HepG2 (cell line): Measurements from ENCODE around the gene GPT2. TPM values are rescaled to one million over a fixed set of nuclear protein-coding genes. Genes with fewer than 3 reads are reported as not detected.

Experiments
- BCLAF1 ChIP-seq: fragments of 450-650 bp; IDR thresholded peaks from 2 replicates; pipeline ENCODE4 v1.6.1; 2017; ENCODE audit warnings: mild to moderate bottlenecking
- CCDC6 ChIP-seq: sonication (generic); formaldehyde crosslinking; IDR thresholded peaks from 2 replicates; pipeline ENCODE4 v1.8.1; 2022; ENCODE audit warnings: mild to moderate bottlenecking, missing genetic modification reagents, moderate library complexity
- EEA1 ChIP-seq: sonication (generic); formaldehyde crosslinking; IDR thresholded peaks from 2 replicates; pipeline ENCODE4 v1.5.1; 2020; ENCODE audit warnings: mild to moderate bottlenecking, missing genetic modification reagents, borderline replicate concordance
- GLMP ChIP-seq: sonication (generic); formaldehyde crosslinking; IDR thresholded peaks from 2 replicates; pipeline ENCODE4 v1.9.0; 2021; ENCODE audit warnings: missing genetic modification reagents, mild to moderate bottlenecking, borderline replicate concordance
- PITX1 ChIP-seq: sonication (generic); formaldehyde crosslinking; IDR thresholded peaks from 2 replicates; pipeline ENCODE4 v1.5.1; 2020; ENCODE audit warnings: mild to moderate bottlenecking, missing genetic modification reagents
- RERE ChIP-seq: IDR thresholded peaks from 2 replicates; pipeline ENCODE4 v1.6.1; 2016; ENCODE audit warnings: low read depth, missing genetic modification reagents, missing compliant biosample characterization
- ZFYVE20 ChIP-seq: sonication (generic); formaldehyde crosslinking; IDR thresholded peaks from 2 replicates; pipeline ENCODE4 v1.8.0; 2023; ENCODE audit warnings: low read depth, mild to moderate bottlenecking, moderate library complexity, missing genetic modification reagents, borderline replicate concordance
- ZNF234 ChIP-seq: sonication (generic); formaldehyde crosslinking; conservative IDR thresholded peaks from 2 replicates; pipeline ENCODE4 v1.5.1; 2020; ENCODE audit warnings: mild to moderate bottlenecking, missing genetic modification reagents
- ZNF556 ChIP-seq: sonication (generic); formaldehyde crosslinking; IDR thresholded peaks from 2 replicates; pipeline ENCODE4 v1.4.0; 2020; ENCODE audit warnings: mild to moderate bottlenecking, missing genetic modification reagents, borderline replicate concordance
- ZNF724P ChIP-seq: sonication (generic); formaldehyde crosslinking; IDR thresholded peaks from 2 replicates; pipeline ENCODE4 v1.8.0; 2022; ENCODE audit warnings: missing genetic modification reagents, borderline replicate concordance
- polyA plus RNA-seq, 8 experiments: library from polyadenylated mRNA; depleted of rRNA in 3 of 8; stranded (reverse) in 7 of 8; unstranded in 1 of 8; fragments of >200 nt; fragmentation: Illumina TruSeq in 4 of 8; extraction: Trizol in 4 of 8; gene quantifications; 2 replicates each; pipeline versions ENCODE4 v1.2.1 to v1.2.3, GENCODE V29; 2011 to 2016; ENCODE audit warnings: low read depth in 4 of 8, missing spikeins in 1 of 8, mixed read lengths in 1 of 8; ENCODE audit not compliant: insufficient read depth in 1 of 8
- total RNA-seq, 5 experiments: library from RNA; depleted of rRNA; stranded (reverse); fragments of >200 nt; fragmentation: Illumina TruSeq; extraction: Trizol; gene quantifications; 2 replicates each; pipeline ENCODE4 v1.2.3, GENCODE V29; 2016; ENCODE audit warnings: low read depth in 1 of 5
- TF ChIP-seq, protein P1 (sequence below): sonication (generic); formaldehyde crosslinking; IDR thresholded peaks from 2 replicates; pipeline ENCODE4 v1.4.0; 2020; ENCODE audit warnings: mild to moderate bottlenecking, missing genetic modification reagents
- TF ChIP-seq, protein P2 (sequence below): sonication (generic); formaldehyde crosslinking; conservative IDR thresholded peaks from 2 replicates; pipeline ENCODE4 v1.4.0; 2020; ENCODE audit warnings: mild to moderate bottlenecking, missing genetic modification reagents, moderate library complexity

GPT2 gene
- total and polyA plus RNA-seq, 2 of the 13 experiments (the other 11 are each of a cell fraction or from before 2014, with no cell fraction given): 138 to 267 TPM

GRCh38 chr16:46889245-46889941, 5.2 kb downstream of the GPT2 start (continued):
- no peak for TF ChIP-seq RERE
- TF ChIP-seq, protein P1, sequence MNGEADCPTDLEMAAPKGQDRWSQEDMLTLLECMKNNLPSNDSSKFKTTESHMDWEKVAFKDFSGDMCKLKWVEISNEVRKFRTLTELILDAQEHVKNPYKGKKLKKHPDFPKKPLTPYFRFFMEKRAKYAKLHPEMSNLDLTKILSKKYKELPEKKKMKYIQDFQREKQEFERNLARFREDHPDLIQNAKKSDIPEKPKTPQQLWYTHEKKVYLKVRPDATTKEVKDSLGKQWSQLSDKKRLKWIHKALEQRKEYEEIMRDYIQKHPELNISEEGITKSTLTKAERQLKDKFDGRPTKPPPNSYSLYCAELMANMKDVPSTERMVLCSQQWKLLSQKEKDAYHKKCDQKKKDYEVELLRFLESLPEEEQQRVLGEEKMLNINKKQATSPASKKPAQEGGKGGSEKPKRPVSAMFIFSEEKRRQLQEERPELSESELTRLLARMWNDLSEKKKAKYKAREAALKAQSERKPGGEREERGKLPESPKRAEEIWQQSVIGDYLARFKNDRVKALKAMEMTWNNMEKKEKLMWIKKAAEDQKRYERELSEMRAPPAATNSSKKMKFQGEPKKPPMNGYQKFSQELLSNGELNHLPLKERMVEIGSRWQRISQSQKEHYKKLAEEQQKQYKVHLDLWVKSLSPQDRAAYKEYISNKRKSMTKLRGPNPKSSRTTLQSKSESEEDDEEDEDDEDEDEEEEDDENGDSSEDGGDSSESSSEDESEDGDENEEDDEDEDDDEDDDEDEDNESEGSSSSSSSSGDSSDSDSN: no peak
- TF ChIP-seq GLMP (CRISPR knock-in tag): no peak
- TF ChIP-seq, protein P2, sequence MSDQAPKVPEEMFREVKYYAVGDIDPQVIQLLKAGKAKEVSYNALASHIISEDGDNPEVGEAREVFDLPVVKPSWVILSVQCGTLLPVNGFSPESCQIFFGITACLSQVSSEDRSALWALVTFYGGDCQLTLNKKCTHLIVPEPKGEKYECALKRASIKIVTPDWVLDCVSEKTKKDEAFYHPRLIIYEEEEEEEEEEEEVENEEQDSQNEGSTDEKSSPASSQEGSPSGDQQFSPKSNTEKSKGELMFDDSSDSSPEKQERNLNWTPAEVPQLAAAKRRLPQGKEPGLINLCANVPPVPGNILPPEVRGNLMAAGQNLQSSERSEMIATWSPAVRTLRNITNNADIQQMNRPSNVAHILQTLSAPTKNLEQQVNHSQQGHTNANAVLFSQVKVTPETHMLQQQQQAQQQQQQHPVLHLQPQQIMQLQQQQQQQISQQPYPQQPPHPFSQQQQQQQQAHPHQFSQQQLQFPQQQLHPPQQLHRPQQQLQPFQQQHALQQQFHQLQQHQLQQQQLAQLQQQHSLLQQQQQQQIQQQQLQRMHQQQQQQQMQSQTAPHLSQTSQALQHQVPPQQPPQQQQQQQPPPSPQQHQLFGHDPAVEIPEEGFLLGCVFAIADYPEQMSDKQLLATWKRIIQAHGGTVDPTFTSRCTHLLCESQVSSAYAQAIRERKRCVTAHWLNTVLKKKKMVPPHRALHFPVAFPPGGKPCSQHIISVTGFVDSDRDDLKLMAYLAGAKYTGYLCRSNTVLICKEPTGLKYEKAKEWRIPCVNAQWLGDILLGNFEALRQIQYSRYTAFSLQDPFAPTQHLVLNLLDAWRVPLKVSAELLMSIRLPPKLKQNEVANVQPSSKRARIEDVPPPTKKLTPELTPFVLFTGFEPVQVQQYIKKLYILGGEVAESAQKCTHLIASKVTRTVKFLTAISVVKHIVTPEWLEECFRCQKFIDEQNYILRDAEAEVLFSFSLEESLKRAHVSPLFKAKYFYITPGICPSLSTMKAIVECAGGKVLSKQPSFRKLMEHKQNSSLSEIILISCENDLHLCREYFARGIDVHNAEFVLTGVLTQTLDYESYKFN: no peak
- no peak for TF ChIP-seq CCDC6 (CRISPR knock-in tag)
- TF ChIP-seq ZNF556 (CRISPR knock-in tag): 0 out of 2 replicates have a peak, but pooled peaks have one; percentile 40
- no peak for TF ChIP-seq EEA1 (CRISPR knock-in tag)
- TF ChIP-seq ZNF724P (CRISPR knock-in tag): no peak
- no peak for TF ChIP-seq ZNF234 (CRISPR knock-in tag)
- TF ChIP-seq BCLAF1: no peak
- peak; percentile 18; the same call in 1 of the 2 replicates for TF ChIP-seq PITX1
- no peak for TF ChIP-seq ZFYVE20 (CRISPR knock-in tag)
